SH-SY5Y (cell line): ENCODE results near the gene OGT.

Experiments
- GATA2 ChIP-seq: IDR thresholded peaks from 2 replicates; pipeline ENCODE4 v1.6.1; 2011; ENCODE audit warnings: mild to moderate bottlenecking, low read depth, low read length
- GATA3 ChIP-seq: IDR thresholded peaks from 2 replicates; pipeline ENCODE4 v1.6.1; 2011; ENCODE audit warnings: low read depth, mild to moderate bottlenecking, low read length, moderate library complexity

- TF ChIP-seq GATA3: no peak
- no peak for TF ChIP-seq GATA2
Measured at GRCh38 chrX:71612256-71612655, 79.4 kb downstream of the OGT start.
